ENCODE results near the gene PIMREG.

Gene PIMREG

DNA sequence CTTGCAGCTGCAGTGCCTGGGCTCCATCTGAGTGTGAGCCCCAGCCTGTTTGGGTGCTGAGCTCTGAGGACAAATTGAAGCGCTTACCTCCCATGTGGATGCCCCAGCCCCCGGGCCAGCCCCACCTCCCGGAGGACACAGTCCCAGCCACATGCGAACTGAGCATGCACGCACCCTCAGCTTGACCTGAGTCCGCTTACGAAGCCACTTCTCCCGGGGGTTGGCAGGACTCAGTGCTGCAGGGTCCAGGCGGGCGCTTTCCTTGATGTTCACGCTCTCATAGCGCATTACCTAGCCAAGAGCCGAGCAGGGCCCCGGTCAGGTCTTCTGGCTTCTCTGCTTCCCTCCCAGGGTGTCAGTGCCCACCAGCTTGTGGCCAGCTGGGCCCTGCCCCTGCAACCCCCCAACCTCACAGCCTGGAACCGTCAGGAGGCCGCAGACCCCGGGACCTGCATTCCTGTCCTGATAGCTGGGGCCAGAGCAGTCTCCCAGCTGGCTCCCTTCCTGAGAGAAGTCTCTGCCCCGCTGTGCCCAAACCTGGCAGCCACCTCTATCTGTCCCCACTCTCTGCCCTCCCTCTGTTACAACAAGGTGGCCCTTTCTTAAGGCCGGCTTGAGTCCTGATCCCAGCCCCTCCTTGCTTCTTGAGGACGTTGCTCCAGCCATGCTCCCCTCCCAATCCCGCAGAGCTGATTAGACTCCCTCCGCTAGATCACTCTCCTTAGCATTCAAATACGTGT, 24.0 kb downstream of the PIMREG start:
- DNase-seq (no peak), ATAC-seq (ENCODE audit: insufficient read depth, low read depth) (no peak)
- H3K9ac ChIP-seq (ENCODE audit: low read depth, low read length), result no peak overlapping the region

GRCh38 chr17:6470146-6470718, 26.0 kb downstream of the PIMREG start:
- peaks cover 5% of the 10 kb centered on the region for H3K27me3 ChIP-seq (ENCODE audit: insufficient read depth, low read length, poor library complexity)
- H3K27ac ChIP-seq (ENCODE audit: low read length), result no peak overlapping the region
- no peak for ATAC-seq (ENCODE audit: insufficient read depth, low read depth)
- no peaks in the 10 kb centered on the region for H3K9me3 ChIP-seq (ENCODE audit: insufficient read depth, low read length, severe bottlenecking)
- peaks cover 3% of the 10 kb centered on the region for H4K20me1 ChIP-seq (ENCODE audit: insufficient read depth, low read length)
- no peak for TF ChIP-seq EZH2 (IDR thresholded peaks at IDR 0.05; ENCODE audit: borderline replicate concordance, low read depth, low read length, severe bottlenecking)
- TF ChIP-seq, protein P1, sequence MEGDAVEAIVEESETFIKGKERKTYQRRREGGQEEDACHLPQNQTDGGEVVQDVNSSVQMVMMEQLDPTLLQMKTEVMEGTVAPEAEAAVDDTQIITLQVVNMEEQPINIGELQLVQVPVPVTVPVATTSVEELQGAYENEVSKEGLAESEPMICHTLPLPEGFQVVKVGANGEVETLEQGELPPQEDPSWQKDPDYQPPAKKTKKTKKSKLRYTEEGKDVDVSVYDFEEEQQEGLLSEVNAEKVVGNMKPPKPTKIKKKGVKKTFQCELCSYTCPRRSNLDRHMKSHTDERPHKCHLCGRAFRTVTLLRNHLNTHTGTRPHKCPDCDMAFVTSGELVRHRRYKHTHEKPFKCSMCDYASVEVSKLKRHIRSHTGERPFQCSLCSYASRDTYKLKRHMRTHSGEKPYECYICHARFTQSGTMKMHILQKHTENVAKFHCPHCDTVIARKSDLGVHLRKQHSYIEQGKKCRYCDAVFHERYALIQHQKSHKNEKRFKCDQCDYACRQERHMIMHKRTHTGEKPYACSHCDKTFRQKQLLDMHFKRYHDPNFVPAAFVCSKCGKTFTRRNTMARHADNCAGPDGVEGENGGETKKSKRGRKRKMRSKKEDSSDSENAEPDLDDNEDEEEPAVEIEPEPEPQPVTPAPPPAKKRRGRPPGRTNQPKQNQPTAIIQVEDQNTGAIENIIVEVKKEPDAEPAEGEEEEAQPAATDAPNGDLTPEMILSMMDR (IDR thresholded peaks at IDR 0.05; ENCODE audit: borderline replicate concordance, extremely low read depth, low read length, poor library complexity, severe bottlenecking), result no peak
- no peaks in the 10 kb centered on the region for H3K79me2 ChIP-seq (ENCODE audit: insufficient read depth, low read length)
- no peaks in the 10 kb centered on the region for H3K4me1 ChIP-seq (ENCODE audit: insufficient read depth, low read length)
- H2AFZ ChIP-seq (ENCODE audit: low read depth, low read length), result no peak overlapping the region
- H3K4me2 ChIP-seq (ENCODE audit: insufficient read depth, low read length), result no peak overlapping the region
- H3K36me3 ChIP-seq (ENCODE audit: insufficient read depth, low read length), result no peaks in the 10 kb centered on the region
- no peak overlapping the region for H3K4me3 ChIP-seq (ENCODE audit: low read depth in 1 of 2, low read length in 2 of 2)
- no peak for DNase-seq
- no peak overlapping the region for H3K9ac ChIP-seq (ENCODE audit: low read depth, low read length)

More for the DNA sequence above, 24.0 kb downstream of the PIMREG start:
- Histone ChIP-seq H2AFZ (ENCODE audit: low read depth, low read length) (no peak overlapping the region), H3K4me1 (ENCODE audit: insufficient read depth, low read length) (no peaks in the 10 kb centered on the region), H3K27me3 (ENCODE audit: insufficient read depth, low read length, poor library complexity) (peaks cover 5% of the 10 kb centered on the region), H3K4me2 (ENCODE audit: insufficient read depth, low read length) (no peak overlapping the region), H4K20me1 (ENCODE audit: insufficient read depth, low read length) (peaks cover under 1% of the 10 kb centered on the region), H3K79me2 (ENCODE audit: insufficient read depth, low read length) (no peaks in the 10 kb centered on the region), H3K4me3 (ENCODE audit: low read depth in 1 of 2, low read length in 2 of 2) (no peak overlapping the region), H3K36me3 (ENCODE audit: insufficient read depth, low read length) (no peaks in the 10 kb centered on the region), H3K27ac (ENCODE audit: low read length) (no peak overlapping the region), H3K9me3 (ENCODE audit: insufficient read depth, low read length, severe bottlenecking) (no peaks in the 10 kb centered on the region)
- no peak for TF ChIP-seq EZH2 (IDR thresholded peaks at IDR 0.05; ENCODE audit: borderline replicate concordance, low read depth, low read length, severe bottlenecking)
- TF ChIP-seq, protein P1 (IDR thresholded peaks at IDR 0.05; ENCODE audit: borderline replicate concordance, extremely low read depth, low read length, poor library complexity, severe bottlenecking), result no peak

DNA sequence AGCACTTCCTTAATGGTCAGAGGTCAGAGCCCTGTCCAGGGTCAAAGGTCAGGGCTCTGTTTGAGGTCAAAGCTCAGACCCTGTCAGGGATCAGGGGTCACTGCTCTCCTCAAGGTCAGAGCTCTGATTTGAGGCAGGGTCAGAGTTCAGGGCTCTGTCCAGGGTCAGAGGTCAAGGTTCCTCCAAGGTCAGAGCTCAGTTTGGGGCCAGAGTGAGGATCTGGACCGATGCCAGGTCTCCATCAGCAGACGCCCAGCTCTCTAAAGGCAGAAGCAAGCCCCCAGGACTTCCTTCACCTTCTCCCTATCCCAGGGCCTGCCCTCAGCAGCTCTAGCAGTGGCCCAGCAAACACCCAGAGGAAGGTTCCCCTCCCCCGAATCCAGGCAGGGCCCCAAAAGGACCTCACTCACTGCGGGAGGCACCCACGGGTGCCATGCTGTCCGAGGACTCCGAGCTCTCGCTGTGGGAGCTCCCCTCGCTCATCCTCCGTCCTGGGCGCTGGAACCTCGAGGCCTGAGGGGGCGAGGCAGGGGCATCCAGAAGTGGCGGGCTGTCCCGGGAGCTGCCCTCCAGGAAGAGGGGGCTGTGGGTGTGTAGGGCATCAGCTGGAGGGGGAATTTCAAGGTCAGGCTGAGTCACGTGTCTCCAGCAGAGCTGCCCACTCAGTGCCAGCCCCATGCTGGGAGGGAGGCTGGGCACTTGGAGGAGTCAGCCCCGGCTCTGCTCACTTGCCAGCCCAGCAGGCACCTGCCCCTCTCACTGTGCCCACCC, 26.7 kb downstream of the PIMREG start:
- Histone ChIP-seq H4K20me1 (ENCODE audit: insufficient read depth, low read length) (peaks cover 3% of the 10 kb centered on the region), H3K36me3 (ENCODE audit: insufficient read depth, low read length) (no peaks in the 10 kb centered on the region), H3K27me3 (ENCODE audit: insufficient read depth, low read length, poor library complexity) (peaks cover 5% of the 10 kb centered on the region), H3K4me2 (ENCODE audit: insufficient read depth, low read length) (no peak overlapping the region), H2AFZ (ENCODE audit: low read depth, low read length) (no peak overlapping the region), H3K9ac (ENCODE audit: low read depth, low read length) (no peak overlapping the region), H3K4me1 (ENCODE audit: insufficient read depth, low read length) (no peaks in the 10 kb centered on the region), H3K27ac (ENCODE audit: low read length) (no peak overlapping the region), H3K9me3 (ENCODE audit: insufficient read depth, low read length, severe bottlenecking) (no peaks in the 10 kb centered on the region), H3K79me2 (ENCODE audit: insufficient read depth, low read length) (no peaks in the 10 kb centered on the region), H3K4me3 (ENCODE audit: low read depth in 1 of 2, low read length in 2 of 2) (no peak overlapping the region)
- TF ChIP-seq, protein P1 (IDR thresholded peaks at IDR 0.05; ENCODE audit: borderline replicate concordance, extremely low read depth, low read length, poor library complexity, severe bottlenecking), result no peak
- TF ChIP-seq EZH2 (IDR thresholded peaks at IDR 0.05; ENCODE audit: borderline replicate concordance, low read depth, low read length, severe bottlenecking), result no peak
- ATAC-seq (ENCODE audit: insufficient read depth, low read depth) (no peak), DNase-seq (no peak)
